NT2/D1 (cell line): ENCODE data around the gene RNU6-9.

Experiments
- DNase-seq: peaks from one replicate; pipeline ENCODE4 v3.0.0-alpha.2; 2011; ENCODE audit warnings: low read depth, low spot score
- H3K27me3 ChIP-seq: 2 replicates; pipeline ENCODE4 v1.6.0; 2011; ENCODE audit warnings: mild to moderate bottlenecking; ENCODE audit not compliant: insufficient read length, insufficient read depth
- H3K36me3 ChIP-seq: 2 replicates; pipeline ENCODE4 v1.6.1; 2011; ENCODE audit warnings: mild to moderate bottlenecking, low read length, mixed read lengths; ENCODE audit not compliant: insufficient read depth, insufficient read length
- H3K4me1 ChIP-seq: 2 replicates; pipeline ENCODE4 v1.5.1; 2011; ENCODE audit not compliant: insufficient read depth, insufficient read length
- H3K4me3 ChIP-seq: 2 replicates; pipeline ENCODE4 v1.5.1; 2011; ENCODE audit warnings: low read depth; ENCODE audit not compliant: insufficient read length
- H3K9ac ChIP-seq: 2 replicates; pipeline ENCODE4 v1.6.0; 2011; ENCODE audit warnings: low read depth; ENCODE audit not compliant: insufficient read length
- H3K9me3 ChIP-seq: 2 replicates; pipeline ENCODE4 v1.5.1; 2011; ENCODE audit warnings: mild to moderate bottlenecking, low read length; ENCODE audit not compliant: insufficient read depth
- SUZ12 ChIP-seq: IDR thresholded peaks from 2 replicates; pipeline ENCODE4 v1.6.1; 2011; ENCODE audit not compliant: insufficient read length, insufficient read depth; ENCODE audit errors: extremely low read depth
- YY1 ChIP-seq: IDR thresholded peaks from 2 replicates; pipeline ENCODE4 v1.6.1; 2011; ENCODE audit not compliant: insufficient read length, insufficient read depth
- ZNF274 ChIP-seq: IDR thresholded peaks from 2 replicates; pipeline ENCODE4 v1.6.1; 2011; ENCODE audit warnings: mild to moderate bottlenecking, low read depth, low read length

RNU6-9 gene

DNA sequence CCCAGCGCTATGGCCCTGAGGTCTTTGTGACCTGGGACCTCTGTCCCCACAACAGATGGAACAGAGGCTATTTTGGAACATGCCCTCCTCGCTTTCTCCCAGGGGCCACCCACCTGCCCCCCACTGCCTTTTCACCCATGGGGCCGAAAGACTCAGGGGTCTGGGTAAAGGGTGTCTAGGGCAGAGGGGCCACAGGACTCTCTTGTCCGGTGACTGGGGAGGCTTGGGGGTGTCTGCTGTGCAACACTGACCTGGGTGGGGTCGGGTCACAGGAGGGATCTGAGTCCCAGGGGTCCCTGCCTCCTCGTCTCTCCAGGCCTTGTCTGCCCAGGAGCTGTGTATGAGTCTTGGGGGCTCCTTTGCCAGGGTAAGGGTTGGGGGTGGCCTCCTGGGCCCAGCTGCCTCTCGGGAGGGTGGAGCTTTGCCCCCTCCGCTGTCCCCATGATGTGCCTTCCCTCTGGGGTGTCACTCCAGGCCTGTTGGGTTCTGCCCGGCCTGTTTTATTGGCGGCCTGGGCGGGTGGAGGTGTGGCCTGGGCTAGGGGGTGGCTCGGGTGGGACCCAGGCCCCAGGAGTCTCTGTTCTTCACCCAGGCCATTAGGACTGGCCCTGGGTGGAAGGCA, 34.6 kb downstream of the RNU6-9 start:
- no peaks in the 10 kb centered on the region for H3K27me3 ChIP-seq
- H3K36me3 ChIP-seq, result peaks cover 40% of the 10 kb centered on the region
- H3K4me3 ChIP-seq, result peak overlapping the region; percentile 86
- TF ChIP-seq YY1 (no peak), SUZ12 (no peak), ZNF274 (no peak)
- peaks cover 18% of the 10 kb centered on the region for H3K4me1 ChIP-seq
- peak overlapping the region; percentile 72 for H3K9ac ChIP-seq
- H3K9me3 ChIP-seq, result no peaks in the 10 kb centered on the region
- no peak for DNase-seq

DNA sequence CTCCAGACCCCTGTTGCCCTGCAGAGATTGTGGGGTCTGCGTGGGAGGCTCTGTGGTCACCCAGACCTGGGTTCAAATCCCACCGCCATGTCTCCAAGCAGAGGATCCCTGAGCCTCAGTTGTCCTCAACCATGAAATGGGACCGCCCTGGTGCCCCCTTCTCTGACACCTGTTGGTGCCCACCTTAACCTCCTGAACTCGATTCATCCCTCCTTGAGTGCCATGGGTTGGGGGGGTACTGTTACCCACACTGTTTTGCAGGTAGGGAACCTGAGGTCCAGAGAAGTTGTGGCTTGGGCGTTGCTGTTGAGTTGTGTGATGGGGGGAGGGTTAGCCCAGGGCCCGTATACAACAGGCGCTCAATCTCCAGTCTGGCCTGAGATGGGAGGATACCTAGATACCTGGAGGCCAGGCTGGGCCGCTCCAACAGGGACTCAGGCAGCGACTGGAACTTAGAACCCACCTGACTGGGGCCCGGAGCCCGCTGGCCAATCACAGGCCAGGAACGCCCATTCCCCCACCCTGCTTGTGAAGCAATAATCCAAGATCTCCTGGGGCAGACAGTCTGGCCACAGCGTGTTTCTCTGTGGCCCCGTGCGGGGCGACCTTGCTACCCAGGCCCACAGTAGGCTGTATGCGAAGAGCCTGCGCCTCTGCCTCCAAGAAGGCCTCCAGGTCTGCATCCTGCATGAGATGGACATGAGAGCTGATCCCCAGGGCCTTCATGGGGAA, 35.4 kb downstream of the RNU6-9 start:
- Histone ChIP-seq H3K4me1 (peaks cover 18% of the 10 kb centered on the region), H3K4me3 (no peak overlapping the region)

GRCh38 chr19:929203-929890, 36.1 kb downstream of the RNU6-9 start:
- Histone ChIP-seq H3K27me3 (no peaks in the 10 kb centered on the region), H3K36me3 (peaks cover 47% of the 10 kb centered on the region), H3K9ac (peak overlapping the region; percentile 8), H3K9me3 (no peaks in the 10 kb centered on the region), H3K4me3 (no peak overlapping the region), H3K4me1 (peaks cover 15% of the 10 kb centered on the region)
- TF ChIP-seq ZNF274, result no peak
- TF ChIP-seq SUZ12, result no peak
- no peak for TF ChIP-seq YY1
- no peak for DNase-seq

More for the DNA sequence above, 35.4 kb downstream of the RNU6-9 start:
- TF ChIP-seq SUZ12 (no peak), ZNF274 (no peak), YY1 (no peak)
- no peak for DNase-seq
- Histone ChIP-seq H3K27me3 (no peaks in the 10 kb centered on the region), H3K36me3 (peaks cover 40% of the 10 kb centered on the region), H3K9ac (no peak overlapping the region), H3K9me3 (no peaks in the 10 kb centered on the region)

- Histone ChIP-seq H3K27me3 (no peaks in the 10 kb centered on the region), H3K9me3 (no peaks in the 10 kb centered on the region), H3K9ac (peak overlapping the region; percentile 8), H3K4me3 (no peak overlapping the region), H3K36me3 (peaks cover 52% of the 10 kb centered on the region), H3K4me1 (peaks cover 15% of the 10 kb centered on the region)
- TF ChIP-seq ZNF274 (no peak), SUZ12 (no peak), YY1 (no peak)
- DNase-seq, result no peak
Measured at GRCh38 chr19:929891-930258, 36.6 kb downstream of the RNU6-9 start.

DNA sequence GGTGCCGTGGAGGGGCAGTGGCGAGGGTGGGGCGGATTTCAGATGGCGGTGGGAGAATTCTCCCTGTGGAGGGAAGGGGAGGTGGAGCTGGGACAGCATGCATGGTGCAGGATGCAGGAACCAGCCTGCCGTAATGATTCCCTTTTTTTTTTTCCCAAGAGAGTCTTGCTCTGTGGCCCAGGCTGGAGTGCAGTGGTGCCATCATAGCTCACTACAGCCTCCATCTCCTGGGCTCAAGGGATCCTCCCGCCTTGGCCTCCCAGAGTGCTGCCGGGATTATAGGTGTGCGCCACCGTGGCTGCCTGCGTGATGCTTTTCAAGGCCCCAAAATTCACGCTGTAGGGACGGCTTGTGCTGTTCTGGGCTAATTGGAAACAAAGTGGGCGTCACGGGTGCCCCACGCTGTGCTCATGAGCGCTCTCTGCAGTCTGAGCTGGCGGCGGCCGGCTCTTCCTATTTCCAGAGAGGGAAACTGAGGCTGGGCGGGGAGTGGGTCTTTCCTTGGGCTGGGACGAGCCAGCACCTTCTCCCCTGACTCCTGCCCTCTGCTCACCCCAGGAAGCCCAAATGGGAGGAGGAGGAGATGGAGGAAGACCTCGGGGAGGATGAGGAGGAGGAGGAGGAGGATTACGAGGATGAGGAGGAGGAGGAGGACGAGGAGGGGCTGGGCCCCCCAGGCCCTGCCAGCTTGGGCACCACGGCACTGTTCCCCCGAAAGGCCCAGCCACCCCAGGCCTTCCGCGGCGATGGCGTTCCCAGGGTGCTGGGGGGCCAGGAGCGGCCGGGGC, 38.8 kb downstream of the RNU6-9 start:
- Histone ChIP-seq H3K27me3 (no peaks in the 10 kb centered on the region), H3K4me1 (peaks cover 17% of the 10 kb centered on the region), H3K4me3 (no peak overlapping the region), H3K9me3 (no peaks in the 10 kb centered on the region), H3K36me3 (peaks cover 70% of the 10 kb centered on the region), H3K9ac (no peak overlapping the region)
- TF ChIP-seq ZNF274 (no peak), SUZ12 (no peak)
- DNase-seq, result no peak

- Histone ChIP-seq H3K9me3 (no peaks in the 10 kb centered on the region), H3K36me3 (peaks cover 76% of the 10 kb centered on the region), H3K4me1 (peaks cover 14% of the 10 kb centered on the region), H3K4me3 (no peak overlapping the region), H3K9ac (peak overlapping the region; percentile 21), H3K27me3 (no peaks in the 10 kb centered on the region)
- no peak for TF ChIP-seq SUZ12
- TF ChIP-seq YY1, result no peak
- no peak for TF ChIP-seq ZNF274
- no peak for DNase-seq
Measured at GRCh38 chr19:932648-933552, 39.6 kb downstream of the RNU6-9 start.
